Loucy (cell line): ENCODE measurements around the gene CNKSR2.

Experiments used
- EZH2phosphoT487 ChIP-seq: fragments of 200-600 bp; IDR thresholded peaks from 2 replicates; pipeline ENCODE4 v1.6.1; 2018; ENCODE audit warnings: antibody characterized with exemption, mild to moderate bottlenecking, moderate library complexity, borderline replicate concordance
- TF ChIP-seq, protein P1 (sequence below): fragments of 200-600 bp; sonication (generic); conservative IDR thresholded peaks from 2 replicates; pipeline ENCODE4 v1.5.1; 2014; ENCODE audit warnings: mild to moderate bottlenecking, antibody characterized with exemption, low read length

DNA sequence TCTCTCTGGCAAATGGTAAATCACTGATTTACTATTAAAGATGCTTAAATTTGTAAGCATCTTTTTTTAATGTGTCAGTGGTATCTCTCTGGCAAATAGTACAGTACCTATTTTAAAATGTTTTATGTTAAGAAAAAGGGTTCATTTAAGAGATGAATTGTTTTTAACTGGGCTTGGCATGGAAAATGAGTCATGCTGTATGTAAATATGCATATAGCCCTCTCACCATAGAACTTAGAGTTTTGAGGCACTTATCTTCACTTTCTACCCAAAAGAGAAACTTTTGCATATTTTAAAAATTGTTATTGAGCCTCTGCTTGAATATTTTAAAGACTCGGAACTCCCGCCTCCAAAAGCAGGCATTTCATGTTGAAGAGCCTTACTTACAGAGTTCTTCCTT is 246.0 kb downstream of the CNKSR2 start:
- TF ChIP-seq, protein P1, sequence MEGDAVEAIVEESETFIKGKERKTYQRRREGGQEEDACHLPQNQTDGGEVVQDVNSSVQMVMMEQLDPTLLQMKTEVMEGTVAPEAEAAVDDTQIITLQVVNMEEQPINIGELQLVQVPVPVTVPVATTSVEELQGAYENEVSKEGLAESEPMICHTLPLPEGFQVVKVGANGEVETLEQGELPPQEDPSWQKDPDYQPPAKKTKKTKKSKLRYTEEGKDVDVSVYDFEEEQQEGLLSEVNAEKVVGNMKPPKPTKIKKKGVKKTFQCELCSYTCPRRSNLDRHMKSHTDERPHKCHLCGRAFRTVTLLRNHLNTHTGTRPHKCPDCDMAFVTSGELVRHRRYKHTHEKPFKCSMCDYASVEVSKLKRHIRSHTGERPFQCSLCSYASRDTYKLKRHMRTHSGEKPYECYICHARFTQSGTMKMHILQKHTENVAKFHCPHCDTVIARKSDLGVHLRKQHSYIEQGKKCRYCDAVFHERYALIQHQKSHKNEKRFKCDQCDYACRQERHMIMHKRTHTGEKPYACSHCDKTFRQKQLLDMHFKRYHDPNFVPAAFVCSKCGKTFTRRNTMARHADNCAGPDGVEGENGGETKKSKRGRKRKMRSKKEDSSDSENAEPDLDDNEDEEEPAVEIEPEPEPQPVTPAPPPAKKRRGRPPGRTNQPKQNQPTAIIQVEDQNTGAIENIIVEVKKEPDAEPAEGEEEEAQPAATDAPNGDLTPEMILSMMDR: no peak
- TF ChIP-seq EZH2phosphoT487: no peak
